Pancreas (tissue), 10 donors: Measurements from ENCODE around the gene PKP4. TPM values are rescaled to one million over a fixed set of nuclear protein-coding genes. Genes with fewer than 3 reads are reported as not detected.

Experiments used
- ATAC-seq, 4 donors: fragments of 200-7000 bp; cut with Tn5 transposase; one replicate each; pipeline versions ENCODE4 v1.8.0 to v1.9.1; 2020; ENCODE audit warnings: mild to moderate bottlenecking in 4 of 4, moderate library complexity in 4 of 4
- DNase-seq, 6 donors: peaks; one replicate each; pipeline ENCODE4 v3.0.0-alpha.2; 2020
- FAIRE-seq: peaks from 2 replicates; lab custom pipeline; 2012; peaks lifted over from hg19 to GRCh38; lab: Jason Lieb, UNC
- H3K27ac ChIP-seq, 4 donors: fragments of 200-600 bp; sonication (generic); 1 replicate in 3 of 4; 2 replicates in 1 of 4; pipeline versions ENCODE4 v1.5.0 to v1.8.0; 2020
- H3K27me3 ChIP-seq, 4 donors: fragments of 200-600 bp; one replicate each; pipeline ENCODE4 v1.8.0; 2021
- H3K36me3 ChIP-seq, 3 donors: fragments of 200-600 bp; sonication (generic) in 1 of 3; one replicate each; pipeline versions ENCODE4 v1.5.0 to v1.8.0; 2020 to 2021
- H3K4me1 ChIP-seq, 3 donors: fragments of 200-600 bp; one replicate each; pipeline ENCODE4 v1.8.0; 2021
- H3K4me3 ChIP-seq, 4 donors: fragments of 200-600 bp; sonication (generic) in 2 of 4; one replicate each; pipeline versions ENCODE4 v1.5.0 to v1.8.0; 2020 to 2021
- H3K9me3 ChIP-seq, 4 donors: fragments of 200-600 bp; one replicate each; pipeline ENCODE4 v1.8.0; 2021
- CTCF ChIP-seq, 4 donors: fragments of 200-600 bp; sonication (generic) in 3 of 4; IDR thresholded peaks; one replicate each; pipeline versions ENCODE4 v1.5.0 to v1.8.0; 2021; ENCODE audit warnings: antibody characterized with exemption in 4 of 4
- WGBS, 2 donors: extraction: QIAGEN DNeasy Blood & Tissue Kit; methylation state at CpG; one replicate each; pipeline ENCODE4 v1.1.7; 2013; 5-methylcytosine and 5-hydroxymethylcytosine counted together
- intact Hi-C, 3 donors: fragments of 100-400 bp; cut with DNase I; formaldehyde crosslinking; loops; one replicate each; pipeline versions ENCODE4 v1.11.1 to v1.14.2; 2022
- polyA plus RNA-seq, 2 donors: library from polyadenylated mRNA; stranded (reverse); fragments of 200-250 nt; gene quantifications; one replicate each; pipeline ENCODE4 v1.2.3, GENCODE V29; 2013
- total RNA-seq, 6 donors: library from RNA; stranded (reverse); fragmentation: NEBNext Ultra II Directional in 4 of 6; extraction: Animal tissue kit (Norgen Biotek cat#: 25700) in 4 of 6; gene quantifications; one replicate each; pipeline versions ENCODE4 v1.2.1 to v1.2.4, GENCODE V29; 2021 to 2023
- donor health status: healthy with polysubstance abuse.
- donor health status: DM: no; HTN: no; CAD: no; lungs with moderate emphysema.
- donor health status: DM: no; HTN: no; CAD: no.
- donor health status: control.
- donor health status: control.
- donor health status: Bipolar disorder and iron deficiency.
- donor health status: DM: yes; HTN: yes; CAD: no.
- donor health status: DM: no; HTN: no; CAD: no.
- donor health status: DM: no; HTN: no; CAD: no.
- donor health status: DM: yes; HTN: yes; CAD: no.

Gene PKP4
- total and polyA plus RNA-seq, 8 donors: 20.4 to 46.2 (median 28.8) TPM

DNA sequence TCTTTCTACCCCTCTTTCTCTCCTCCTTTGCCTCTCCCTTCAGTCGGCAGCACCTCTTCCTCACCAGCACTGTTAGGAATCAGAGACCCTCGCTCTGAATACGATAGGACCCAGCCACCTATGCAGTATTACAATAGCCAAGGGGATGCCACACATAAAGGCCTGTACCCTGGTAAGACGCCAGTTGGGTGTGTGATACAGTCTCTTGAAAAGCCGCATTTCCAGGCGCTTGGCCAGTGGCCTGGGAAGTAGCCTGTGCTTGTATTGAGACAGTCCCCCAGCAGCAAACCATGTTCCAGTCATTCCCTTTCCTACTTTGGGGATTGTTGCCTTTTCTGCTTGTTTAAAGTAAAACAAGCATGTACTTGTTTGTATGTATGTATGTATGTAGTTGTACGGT lies 219.9 kb downstream of the PKP4 start:
- ATAC-seq (no peak), FAIRE-seq (no peak), DNase-seq (no peak)
- no peak for TF ChIP-seq CTCF (IDR thresholded peaks at IDR 0.05)
- Histone ChIP-seq H3K4me3 (no peak overlapping the region), H3K36me3 (peaks cover 0 to 41% (median 0%) of the 10 kb centered on the region in 3 donors), H3K9me3 (no peaks in the 10 kb centered on the region), H3K27ac (no peak overlapping the region), H3K27me3 (no peaks in the 10 kb centered on the region), H3K4me1 (no peaks in the 10 kb centered on the region)
- intact Hi-C loops: no loop called here
- 92 to 93% methylated on average over 7 of the region's 7 CpGs for WGBS, 2 donors

- Histone ChIP-seq H3K27me3 (no peaks in the 10 kb centered on the region), H3K4me1 (no peaks in the 10 kb centered on the region), H3K9me3 (no peaks in the 10 kb centered on the region), H3K4me3 (no peak overlapping the region), H3K27ac (no peak overlapping the region), H3K36me3 (peaks cover 0 to 41% (median 0%) of the 10 kb centered on the region in 3 donors)
- WGBS, 2 donors: 70 to 72% methylated on average over 4 of the region's 4 CpGs
- intact Hi-C loops: no loop called here
- DNase-seq (no peak), FAIRE-seq (no peak), ATAC-seq (peak in 1 of 4 donors; percentile 34)
- TF ChIP-seq CTCF (IDR thresholded peaks at IDR 0.05): no peak
These were observed 220.8 kb downstream of the PKP4 start for GRCh38 chr2:158677542-158677941.

DNA sequence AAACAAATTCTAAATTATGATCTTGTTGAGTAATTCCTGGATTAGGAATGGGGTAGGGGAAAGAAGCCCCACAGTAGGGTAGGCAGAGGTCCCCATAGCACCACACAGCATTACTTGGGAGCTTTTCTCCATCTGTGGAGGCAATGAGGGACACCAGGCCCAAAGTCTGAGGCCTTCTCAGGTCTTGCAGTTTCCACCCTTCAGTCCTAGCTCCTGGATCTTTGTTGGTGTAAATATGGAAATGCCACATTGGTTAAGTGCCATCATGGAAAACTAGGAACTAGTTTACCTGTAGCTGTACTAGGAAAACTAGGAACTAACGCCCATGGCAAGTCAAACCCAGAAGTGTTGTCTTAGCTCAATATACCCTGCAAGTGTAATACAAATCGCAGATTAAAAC lies 225.1 kb downstream of the PKP4 start:
- FAIRE-seq (no peak), DNase-seq (no peak), ATAC-seq (no peak)
- Histone ChIP-seq H3K27me3 (no peaks in the 10 kb centered on the region), H3K36me3 (peaks cover 0 to 11% (median 0%) of the 10 kb centered on the region in 3 donors), H3K9me3 (no peaks in the 10 kb centered on the region), H3K27ac (no peak overlapping the region), H3K4me3 (no peak overlapping the region), H3K4me1 (no peaks in the 10 kb centered on the region)
- intact Hi-C loops: no loop called here
- no peak for TF ChIP-seq CTCF (IDR thresholded peaks at IDR 0.05)
- 43 to 46% methylated on average over 2 of the region's 2 CpGs for WGBS, 2 donors

DNA sequence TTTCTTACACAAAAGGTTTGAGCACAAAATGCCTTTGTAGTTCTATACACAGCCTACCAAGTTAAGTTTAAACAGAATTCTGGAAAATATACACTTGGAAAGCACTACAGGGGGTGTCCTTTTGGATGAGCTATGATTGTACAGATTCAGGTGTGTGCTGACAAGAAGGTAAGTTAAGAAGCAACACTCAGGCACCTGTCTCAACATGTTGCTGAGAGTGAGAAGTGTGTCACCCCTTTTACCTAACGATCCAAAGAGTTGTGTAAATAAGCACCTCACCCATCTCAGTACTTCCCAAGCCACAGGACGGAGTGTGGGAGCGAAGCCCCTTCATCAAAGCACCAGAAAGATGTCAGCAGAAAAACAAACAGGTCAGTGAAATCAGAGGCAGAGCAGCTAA lies 228.9 kb downstream of the PKP4 start:
- FAIRE-seq (no peak), ATAC-seq (no peak), DNase-seq (no peak)
- intact Hi-C loops: no loop called here
- no peaks in the 10 kb centered on the region for H3K9me3 ChIP-seq
- H3K4me1 ChIP-seq: no peaks in the 10 kb centered on the region
- no peaks in the 10 kb centered on the region for H3K36me3 ChIP-seq
- TF ChIP-seq CTCF (IDR thresholded peaks at IDR 0.05): no peak
- H3K4me3 ChIP-seq: no peak overlapping the region
- H3K27ac ChIP-seq: no peak overlapping the region
- 47 to 55% methylated on average over 3 of the region's 3 CpGs for WGBS, 2 donors
- H3K27me3 ChIP-seq: no peaks in the 10 kb centered on the region

DNA sequence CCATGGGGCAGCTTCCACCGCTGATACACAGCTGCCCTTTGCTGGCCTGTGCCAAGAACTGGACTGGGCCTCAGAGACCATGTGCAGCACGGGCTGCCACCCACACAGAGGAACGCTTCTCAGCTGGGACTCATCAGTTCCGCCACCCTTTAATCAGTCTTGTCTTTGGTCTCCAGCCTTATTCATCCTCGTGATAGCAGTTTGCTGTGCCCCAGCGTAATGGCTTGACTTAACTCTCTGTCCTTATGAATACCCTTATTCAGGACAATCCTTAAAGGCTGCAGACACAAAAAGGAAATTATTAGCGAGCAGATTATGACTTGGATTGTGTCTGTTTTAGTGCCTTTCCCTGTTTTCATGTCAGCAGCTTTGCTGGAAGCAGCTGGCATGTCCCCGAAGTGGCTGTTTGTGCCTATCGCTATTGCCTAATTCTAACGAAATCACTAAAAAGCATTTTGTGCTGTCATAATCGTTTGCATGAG lies 229.5 kb downstream of the PKP4 start:
- no peaks in the 10 kb centered on the region for H3K27me3 ChIP-seq
- H3K27ac ChIP-seq: no peak overlapping the region
- no peaks in the 10 kb centered on the region for H3K36me3 ChIP-seq
- H3K4me3 ChIP-seq: no peak overlapping the region
- 51 to 55% methylated on average over 11 of the region's 11 CpGs for WGBS, 2 donors
- peak in 1 of 4 donors; percentile 34 for ATAC-seq
- TF ChIP-seq CTCF (IDR thresholded peaks at IDR 0.05): no peak
- intact Hi-C loops: no loop called here
- no peak for FAIRE-seq
- no peaks in the 10 kb centered on the region for H3K9me3 ChIP-seq
- no peak for DNase-seq
- no peaks in the 10 kb centered on the region for H3K4me1 ChIP-seq
